ENCODE measurements around the gene UPB1.

GRCh38 chr22:24514241-24515026, 19.3 kb downstream of the UPB1 start:
- TF ChIP-seq CTCF (IDR thresholded peaks at IDR 0.05): no peak
- no peak for TF ChIP-seq POLR2A (IDR thresholded peaks at IDR 0.05)

Measured in adrenal gland (tissue), 5 donors.